H9 (cell line): ENCODE measurements around the gene HHAT. TPM values are rescaled to one million over a fixed set of nuclear protein-coding genes. Genes with fewer than 3 reads are reported as not detected.

Experiments used
- DNase-seq: peaks from one replicate; pipeline ENCODE4 v3.0.0-alpha.2; 2017
- H2AFZ ChIP-seq: one replicate; pipeline ENCODE4 v1.6.1; 2013; ENCODE audit warnings: mild to moderate bottlenecking, low read length, control low read depth, moderate library complexity
- H2AK5ac ChIP-seq: 2 replicates; pipeline ENCODE4 v1.6.1; 2013; ENCODE audit warnings: low read length, control low read depth, mixed read lengths; ENCODE audit not compliant: insufficient read length
- H2BK120ac ChIP-seq: one replicate; pipeline ENCODE4 v1.6.1; 2013; ENCODE audit warnings: low read depth, mild to moderate bottlenecking, low read length, control low read depth, inconsistent platforms; ENCODE audit not compliant: poor library complexity, severe bottlenecking
- H2BK12ac ChIP-seq: 2 replicates; pipeline ENCODE4 v1.6.1; 2013; ENCODE audit warnings: low read length, control low read depth, mixed read lengths, low read depth; ENCODE audit not compliant: insufficient read length
- H2BK15ac ChIP-seq: 2 replicates; pipeline ENCODE4 v1.6.1; 2013; ENCODE audit warnings: low read depth, low read length, control low read depth
- H2BK20ac ChIP-seq: one replicate; pipeline ENCODE4 v1.6.1; 2013; ENCODE audit warnings: low read depth, mild to moderate bottlenecking, low read length, control low read depth, inconsistent platforms; ENCODE audit not compliant: poor library complexity, severe bottlenecking
- H2BK5ac ChIP-seq: 2 replicates; pipeline ENCODE4 v1.6.1; 2013; ENCODE audit warnings: low read length, control low read depth, mixed read lengths; ENCODE audit not compliant: insufficient read length
- H3K14ac ChIP-seq: 2 replicates; pipeline ENCODE4 v1.6.1; 2013; ENCODE audit warnings: low read length, control low read depth; ENCODE audit not compliant: insufficient read depth
- H3K18ac ChIP-seq: 2 replicates; pipeline ENCODE4 v1.6.1; 2013; ENCODE audit warnings: low read depth, mild to moderate bottlenecking, mixed read lengths, low read length, control low read depth; ENCODE audit not compliant: insufficient read length
- H3K23ac ChIP-seq: 2 replicates; pipeline ENCODE4 v1.6.1; 2013; ENCODE audit warnings: low read length, control low read depth, mixed read lengths, low read depth; ENCODE audit not compliant: insufficient read length
- H3K23me2 ChIP-seq: 2 replicates; pipeline ENCODE4 v1.6.1; 2013; ENCODE audit warnings: low read depth, mild to moderate bottlenecking, mixed read lengths, low read length, control low read depth; ENCODE audit not compliant: insufficient read length, poor library complexity, severe bottlenecking
- H3K27ac ChIP-seq: 2 replicates; pipeline ENCODE4 v1.5.1; 2013; ENCODE audit warnings: low read length, control low read depth, mixed read lengths, low read depth; ENCODE audit not compliant: insufficient read length
- H3K27me3 ChIP-seq: 2 replicates; pipeline ENCODE4 v1.6.1; 2013; ENCODE audit warnings: low read length, control low read depth, inconsistent platforms; ENCODE audit not compliant: insufficient read depth
- H3K4ac ChIP-seq: 2 replicates; pipeline ENCODE4 v1.6.1; 2013; ENCODE audit warnings: low read depth, mild to moderate bottlenecking, control low read depth, inconsistent platforms, low read length, moderate library complexity
- H3K4me1 ChIP-seq: 2 replicates; pipeline ENCODE4 v1.6.1; 2013; ENCODE audit warnings: low read length, control low read depth, inconsistent platforms; ENCODE audit not compliant: insufficient read depth
- H3K4me2 ChIP-seq: 2 replicates; pipeline ENCODE4 v1.6.1; 2013; ENCODE audit warnings: low read length, control low read depth, mixed read lengths; ENCODE audit not compliant: insufficient read length, insufficient read depth
- H3K56ac ChIP-seq: 2 replicates; pipeline ENCODE4 v1.6.1; 2013; ENCODE audit warnings: low read depth, mild to moderate bottlenecking, mixed read lengths, low read length, control low read depth; ENCODE audit not compliant: insufficient read length
- H3K79me1 ChIP-seq: 2 replicates; pipeline ENCODE4 v1.6.1; 2013; ENCODE audit warnings: low read depth, mild to moderate bottlenecking, moderate library complexity, low read length, control low read depth, inconsistent platforms; ENCODE audit not compliant: insufficient read depth, poor library complexity, severe bottlenecking
- H3K79me2 ChIP-seq: 2 replicates; pipeline ENCODE4 v1.6.1; 2013; ENCODE audit warnings: low read length, control low read depth, inconsistent platforms; ENCODE audit not compliant: insufficient read depth
- H3K9ac ChIP-seq: 2 replicates; pipeline ENCODE4 v1.6.1; 2013; ENCODE audit warnings: low read length, control low read depth, mixed read lengths; ENCODE audit not compliant: insufficient read length; ENCODE audit errors: extremely low read depth
- H3K9me3 ChIP-seq: one replicate; pipeline ENCODE4 v1.6.1; 2013; ENCODE audit warnings: low read depth, low read length, inconsistent platforms; ENCODE audit not compliant: control insufficient read depth
- H3T11ph ChIP-seq: one replicate; pipeline ENCODE4 v1.6.1; 2013; ENCODE audit warnings: mild to moderate bottlenecking, low read length, control low read depth, inconsistent platforms
- H4K20me1 ChIP-seq: one replicate; pipeline ENCODE4 v1.6.1; 2013; ENCODE audit not compliant: control insufficient read depth, insufficient read length, insufficient read depth
- H4K5ac ChIP-seq: 2 replicates; pipeline ENCODE4 v1.6.1; 2013; ENCODE audit warnings: low read depth, mild to moderate bottlenecking, mixed read lengths, low read length, control low read depth; ENCODE audit not compliant: insufficient read length
- H4K8ac ChIP-seq: replicated peaks from 2 replicates; pipeline ENCODE4 v1.6.1; 2013; ENCODE audit warnings: low read length, control low read depth, mixed read lengths, low read depth; ENCODE audit not compliant: insufficient read length
- H4K91ac ChIP-seq: 2 replicates; pipeline ENCODE4 v1.6.1; 2013; ENCODE audit warnings: low read depth, mild to moderate bottlenecking, moderate library complexity, mixed read lengths, low read length, control low read depth; ENCODE audit not compliant: insufficient read length
- H3K27ac Mint-ChIP-seq, 3 experiments: 2 replicates in 2 of 3; 3 replicates in 1 of 3; pipeline ENCODE4 v1.8.0; 2020 to 2021; ENCODE audit warnings: mixed read lengths in 3 of 3, mild to moderate bottlenecking in 1 of 3, moderate library complexity in 1 of 3
- H3K27me3 Mint-ChIP-seq: 2 replicates; pipeline ENCODE4 v1.8.0; 2021; ENCODE audit warnings: low read depth, mild to moderate bottlenecking, moderate library complexity, mixed read lengths
- H3K36me3 Mint-ChIP-seq, 3 experiments: 2 replicates in 2 of 3; 3 replicates in 1 of 3; pipeline ENCODE4 v1.8.0; 2020 to 2021; ENCODE audit warnings: low read depth in 3 of 3, mixed read lengths in 3 of 3; ENCODE audit not compliant: insufficient read depth in 1 of 3
- H3K4me1 Mint-ChIP-seq, 2 experiments: 2 replicates each; pipeline ENCODE4 v1.8.0; 2020; ENCODE audit warnings: mixed read lengths in 2 of 2
- H3K4me3 Mint-ChIP-seq, 2 experiments: 2 replicates in 1 of 2; 3 replicates in 1 of 2; pipeline ENCODE4 v1.8.0; 2020 to 2021; ENCODE audit warnings: mild to moderate bottlenecking in 2 of 2, mixed read lengths in 2 of 2, moderate library complexity in 1 of 2
- H3K9me3 Mint-ChIP-seq, 2 experiments: 2 replicates in 1 of 2; 3 replicates in 1 of 2; pipeline ENCODE4 v1.8.0; 2020; ENCODE audit warnings: mild to moderate bottlenecking in 2 of 2, mixed read lengths in 2 of 2, moderate library complexity in 1 of 2
- WGBS: extraction: QIAGEN DNeasy Blood & Tissue Kit; methylation state at CpG from one replicate; pipeline ENCODE4 v1.1.7; 2013; ENCODE audit warnings: missing lambda C conversion rate, low lambda C conversion rate, mixed read lengths; ENCODE audit not compliant: insufficient read length; ENCODE audit errors: extremely low coverage; 5-methylcytosine and 5-hydroxymethylcytosine counted together
- total RNA-seq: library from RNA; stranded (reverse); gene quantifications from 2 replicates; pipeline ENCODE4 v1.2.1, GENCODE V29; 2021
- TF ChIP-seq, protein P1 (sequence below): fragments of 200-600 bp; sonication (generic); conservative IDR thresholded peaks from 3 replicates; pipeline ENCODE4 v1.8.0; 2021; ENCODE audit warnings: antibody characterized with exemption, mild to moderate bottlenecking

HHAT gene
- total RNA-seq, 1 experiment from 2014 or later, result 0.48 TPM

DNA sequence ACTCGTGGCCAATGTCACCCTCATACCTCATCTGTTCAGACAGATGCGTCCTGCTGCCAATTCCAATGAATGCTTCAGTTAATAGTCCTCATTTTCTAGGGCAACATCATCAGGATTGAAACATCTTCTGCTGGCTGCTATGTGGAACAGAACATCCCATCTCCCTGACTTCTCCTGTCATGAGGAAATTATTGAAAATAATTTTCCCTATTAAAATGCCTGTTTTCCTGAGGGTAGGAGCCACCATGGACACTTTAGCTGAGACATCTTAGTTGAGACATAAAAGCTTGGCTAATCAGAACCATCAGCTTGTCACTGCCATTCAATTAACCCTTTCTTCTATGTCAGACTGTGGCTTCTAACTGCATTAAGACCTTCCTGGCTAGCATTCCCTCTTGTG is 396.1 kb downstream of the HHAT start:
- H2BK5ac ChIP-seq, result no peak overlapping the region
- no peaks in the 10 kb centered on the region for H4K20me1 ChIP-seq
- H3K27me3 ChIP-seq, result no peaks in the 10 kb centered on the region
- no peak for DNase-seq
- Mint-ChIP-seq H3K27me3 (peaks cover 7% of the 10 kb centered on the region), H3K4me3 (no peak overlapping the region), H3K27ac (no peak overlapping the region), H3K4me1 (peaks cover 8 to 13% of the 10 kb centered on the region in 2 experiments; a peak in 2 of 4 replicates), H3K9me3 (no peaks in the 10 kb centered on the region), H3K36me3 (no peaks in the 10 kb centered on the region)
- H3K14ac ChIP-seq, result no peak overlapping the region
- no peak overlapping the region for H3K4me2 ChIP-seq
- no peak overlapping the region for H3K4ac ChIP-seq
- H4K8ac ChIP-seq, result no peak overlapping the region
- no peak overlapping the region for H2BK120ac ChIP-seq
- H3K9ac ChIP-seq, result no peak overlapping the region
- H2AK5ac ChIP-seq, result no peak overlapping the region
- H3K56ac ChIP-seq, result no peak overlapping the region
- H3K79me1 ChIP-seq, result no peaks in the 10 kb centered on the region
- TF ChIP-seq, protein P1, sequence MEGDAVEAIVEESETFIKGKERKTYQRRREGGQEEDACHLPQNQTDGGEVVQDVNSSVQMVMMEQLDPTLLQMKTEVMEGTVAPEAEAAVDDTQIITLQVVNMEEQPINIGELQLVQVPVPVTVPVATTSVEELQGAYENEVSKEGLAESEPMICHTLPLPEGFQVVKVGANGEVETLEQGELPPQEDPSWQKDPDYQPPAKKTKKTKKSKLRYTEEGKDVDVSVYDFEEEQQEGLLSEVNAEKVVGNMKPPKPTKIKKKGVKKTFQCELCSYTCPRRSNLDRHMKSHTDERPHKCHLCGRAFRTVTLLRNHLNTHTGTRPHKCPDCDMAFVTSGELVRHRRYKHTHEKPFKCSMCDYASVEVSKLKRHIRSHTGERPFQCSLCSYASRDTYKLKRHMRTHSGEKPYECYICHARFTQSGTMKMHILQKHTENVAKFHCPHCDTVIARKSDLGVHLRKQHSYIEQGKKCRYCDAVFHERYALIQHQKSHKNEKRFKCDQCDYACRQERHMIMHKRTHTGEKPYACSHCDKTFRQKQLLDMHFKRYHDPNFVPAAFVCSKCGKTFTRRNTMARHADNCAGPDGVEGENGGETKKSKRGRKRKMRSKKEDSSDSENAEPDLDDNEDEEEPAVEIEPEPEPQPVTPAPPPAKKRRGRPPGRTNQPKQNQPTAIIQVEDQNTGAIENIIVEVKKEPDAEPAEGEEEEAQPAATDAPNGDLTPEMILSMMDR, result no peak
- no peaks in the 10 kb centered on the region for H3K4me1 ChIP-seq
- H3K18ac ChIP-seq, result no peak overlapping the region
- no peak overlapping the region for H2BK12ac ChIP-seq
- no peak overlapping the region for H4K91ac ChIP-seq
- H2AFZ ChIP-seq, result no peak overlapping the region
- no peaks in the 10 kb centered on the region for H3K79me2 ChIP-seq
- H3K9me3 ChIP-seq, result no peaks in the 10 kb centered on the region
- no peak overlapping the region for H2BK15ac ChIP-seq
- no peak overlapping the region for H3T11ph ChIP-seq
- no peaks in the 10 kb centered on the region for H3K23me2 ChIP-seq
- WGBS, result no CpG with 5 or more reads among the region's 2 CpGs
- H3K23ac ChIP-seq, result no peak overlapping the region
- no peak overlapping the region for H2BK20ac ChIP-seq
- no peak overlapping the region for H4K5ac ChIP-seq
- H3K27ac ChIP-seq, result no peak overlapping the region

Other genes with a start within 250 kb of the HHAT start
- 3.9 and 5.0 TPM in 2 replicates for gene SERTAD4, start 96.1 kb upstream of the HHAT start, total RNA-seq